IMR-90 (cell line): ENCODE results near the gene PCDHGA4. TPM values are rescaled to one million over a fixed set of nuclear protein-coding genes. Genes with fewer than 3 reads are reported as not detected.

Experiments used
- ATAC-seq: fragments of 200-7000 bp; cut with Tn5 transposase; 2 replicates; pipeline ENCODE4 v1.9.1; 2020; ENCODE audit warnings: low read depth, mild to moderate bottlenecking, moderate library complexity
- BruUV-seq: library from RNA; stranded (reverse); fragments of 400-500 nt; replicated peaks from 2 replicates; lab custom pipeline; 2021; lab: Mats Ljungman, UMichigan
- CTCF ChIA-PET: fragments of 300-600 bp; formaldehyde crosslinking; extraction: SDS; loops from one replicate; lab custom pipeline; 2021; ENCODE audit warnings: antibody characterized with exemption; lab: Yijun Ruan, JAX
- POLR2A ChIA-PET: fragments of 300-600 bp; sonication (Branson Sonifier 250); formaldehyde crosslinking; loops from one replicate; lab custom pipeline; 2022; ENCODE audit warnings: antibody characterized with exemption; ENCODE audit not compliant: unreplicated experiment; lab: Charles Lee
- DNase-seq: peaks from one replicate; pipeline ENCODE4 v3.0.0; 2013
- H2AFZ ChIP-seq: replicated peaks from 2 replicates; pipeline ENCODE3; 2013; ENCODE audit warnings: low read length, mild to moderate bottlenecking; ENCODE audit not compliant: poor library complexity
- H2AK5ac ChIP-seq: 2 replicates; pipeline ENCODE4 v1.6.1; 2013; ENCODE audit warnings: low read depth, low read length, inconsistent platforms
- H2AK9ac ChIP-seq: replicated peaks from 2 replicates; pipeline ENCODE3; 2013; ENCODE audit warnings: mild to moderate bottlenecking, low read depth, low read length, moderate library complexity; ENCODE audit not compliant: poor library complexity
- H2BK120ac ChIP-seq: 2 replicates; pipeline ENCODE4 v1.6.1; 2013; ENCODE audit warnings: low read depth, low read length, inconsistent platforms
- H2BK15ac ChIP-seq: 3 replicates; pipeline ENCODE4 v1.6.1; 2013; ENCODE audit warnings: low read depth, low read length, inconsistent platforms
- H2BK20ac ChIP-seq: 2 replicates; pipeline ENCODE4 v1.6.1; 2013; ENCODE audit warnings: low read depth, mild to moderate bottlenecking, inconsistent platforms, low read length, moderate library complexity
- H2BK5ac ChIP-seq: 2 replicates; pipeline ENCODE4 v1.6.1; 2013; ENCODE audit warnings: mild to moderate bottlenecking, low read depth, low read length, inconsistent platforms; ENCODE audit not compliant: poor library complexity, severe bottlenecking
- H3K14ac ChIP-seq: replicated peaks from 2 replicates; pipeline ENCODE4 v1.6.1; 2013; ENCODE audit warnings: low read depth, low read length, inconsistent platforms
- H3K18ac ChIP-seq: 2 replicates; pipeline ENCODE4 v1.6.1; 2013; ENCODE audit warnings: low read depth, low read length, control low read depth
- H3K23ac ChIP-seq: 2 replicates; pipeline ENCODE4 v1.6.1; 2013; ENCODE audit warnings: low read depth, low read length, inconsistent platforms
- H3K27ac ChIP-seq: 2 replicates; pipeline ENCODE4 v1.5.1; 2013; ENCODE audit warnings: mild to moderate bottlenecking, control low read depth, low read length; ENCODE audit not compliant: insufficient read depth
- H3K27me3 ChIP-seq: 2 replicates; pipeline ENCODE4 v1.6.1; 2013; ENCODE audit warnings: low read length; ENCODE audit not compliant: control insufficient read depth, insufficient read depth
- H3K36me3 ChIP-seq: 2 replicates; pipeline ENCODE4 v1.6.1; 2013; ENCODE audit warnings: low read length, mixed read lengths; ENCODE audit not compliant: control insufficient read depth, insufficient read depth
- H3K4ac ChIP-seq: 2 replicates; pipeline ENCODE4 v1.6.1; 2013; ENCODE audit warnings: low read depth, low read length, inconsistent platforms
- H3K4me1 ChIP-seq: 2 replicates; pipeline ENCODE4 v1.6.1; 2013; ENCODE audit warnings: low read length, mixed read lengths; ENCODE audit not compliant: control insufficient read depth, insufficient read depth
- H3K4me2 ChIP-seq: 2 replicates; pipeline ENCODE4 v1.6.1; 2013; ENCODE audit warnings: low read depth, mild to moderate bottlenecking, control low read depth, low read length, moderate library complexity
- H3K4me3 ChIP-seq: 2 replicates; pipeline ENCODE4 v1.5.1; 2013; ENCODE audit warnings: low read depth, mild to moderate bottlenecking, control low read depth, low read length, moderate library complexity; ENCODE audit not compliant: insufficient read depth
- H3K56ac ChIP-seq: 2 replicates; pipeline ENCODE4 v1.6.1; 2013; ENCODE audit warnings: low read length, inconsistent platforms; ENCODE audit not compliant: insufficient read depth; ENCODE audit errors: extremely low read depth
- H3K79me1 ChIP-seq, 2 experiments: 2 replicates each; pipeline ENCODE4 v1.6.1; 2013; ENCODE audit warnings: low read length in 2 of 2, inconsistent platforms in 1 of 2, low read depth in 1 of 2
- H3K9ac ChIP-seq: 2 replicates; pipeline ENCODE4 v1.6.1; 2013; ENCODE audit warnings: low read depth, low read length, control low read depth
- H3K9me1 ChIP-seq: 2 replicates; pipeline ENCODE4 v1.6.1; 2013; ENCODE audit warnings: low read length, inconsistent platforms; ENCODE audit not compliant: insufficient read depth
- H3K9me3 ChIP-seq: 2 replicates; pipeline ENCODE4 v1.6.1; 2013; ENCODE audit warnings: low read length; ENCODE audit not compliant: control insufficient read depth, insufficient read depth
- H4K20me1 ChIP-seq: 2 replicates; pipeline ENCODE4 v1.6.1; 2013; ENCODE audit warnings: low read length, inconsistent platforms; ENCODE audit not compliant: insufficient read depth
- H4K5ac ChIP-seq: 2 replicates; pipeline ENCODE4 v1.6.1; 2013; ENCODE audit warnings: mild to moderate bottlenecking, low read depth, low read length, control low read depth
- H4K8ac ChIP-seq, 2 experiments: 2 replicates each; pipeline ENCODE4 v1.6.1; 2013; ENCODE audit warnings: low read depth in 2 of 2, low read length in 2 of 2, control low read depth in 1 of 2, inconsistent platforms in 1 of 2
- H4K91ac ChIP-seq: 2 replicates; pipeline ENCODE4 v1.6.1; 2013; ENCODE audit warnings: low read depth, low read length, inconsistent platforms; ENCODE audit not compliant: insufficient read depth
- BHLHE40 ChIP-seq: fragments of 150-350 bp; IDR thresholded peaks from 2 replicates; pipeline ENCODE4 v1.6.1; 2016; ENCODE audit warnings: mild to moderate bottlenecking, low read depth, low read length
- CEBPB ChIP-seq: IDR thresholded peaks from 2 replicates; pipeline ENCODE4 v1.6.1; 2012; ENCODE audit warnings: low read depth, low read length, improper control_type of control experiment
- CHD1 ChIP-seq: IDR thresholded peaks from 2 replicates; pipeline ENCODE4 v1.6.1; 2012; ENCODE audit warnings: low read depth, low read length, improper control_type of control experiment
- CTCF ChIP-seq: conservative IDR thresholded peaks from 2 replicates; pipeline ENCODE4 v1.5.1; 2012; ENCODE audit warnings: mild to moderate bottlenecking, low read depth, low read length, improper control_type of control experiment
- ELK1 ChIP-seq: fragments of 150-350 bp; IDR thresholded peaks from 2 replicates; pipeline ENCODE4 v1.6.1; 2016; ENCODE audit warnings: low read depth, mild to moderate bottlenecking, low read length, moderate library complexity, borderline replicate concordance
- FOS ChIP-seq: fragments of 150-350 bp; IDR thresholded peaks from 2 replicates; pipeline ENCODE4 v1.6.1; 2016; ENCODE audit warnings: low read depth, low read length
- MAFK ChIP-seq: IDR thresholded peaks from 2 replicates; pipeline ENCODE4 v1.6.1; 2012; ENCODE audit warnings: low read depth, low read length, improper control_type of control experiment
- MAZ ChIP-seq: IDR thresholded peaks from 2 replicates; pipeline ENCODE4 v1.6.1; 2012; ENCODE audit warnings: low read depth, mild to moderate bottlenecking, low read length, improper control_type of control experiment, moderate library complexity, borderline replicate concordance
- MXI1 ChIP-seq: IDR thresholded peaks from 2 replicates; pipeline ENCODE4 v1.6.1; 2012; ENCODE audit warnings: low read depth, mild to moderate bottlenecking, low read length, moderate library complexity, borderline replicate concordance
- NFE2L2 ChIP-seq: fragments of 150-350 bp; IDR thresholded peaks from 2 replicates; pipeline ENCODE4 v1.6.1; 2016; ENCODE audit warnings: low read depth, mild to moderate bottlenecking, low read length
- POLR2A ChIP-seq: IDR thresholded peaks from 2 replicates; pipeline ENCODE4 v1.6.1; 2012; ENCODE audit warnings: mild to moderate bottlenecking, low read depth, low read length
- RAD21 ChIP-seq: IDR thresholded peaks from 2 replicates; pipeline ENCODE4 v1.6.1; 2012; ENCODE audit warnings: low read length, improper control_type of control experiment
- RCOR1 ChIP-seq: IDR thresholded peaks from 2 replicates; pipeline ENCODE4 v1.6.1; 2012; ENCODE audit warnings: mild to moderate bottlenecking, low read length, improper control_type of control experiment; ENCODE audit not compliant: insufficient replicate concordance
- RFX5 ChIP-seq: IDR thresholded peaks from 2 replicates; pipeline ENCODE4 v1.8.0; 2012; ENCODE audit warnings: low read depth, mild to moderate bottlenecking, low read length, moderate library complexity
- SMC3 ChIP-seq: fragments of 150-350 bp; IDR thresholded peaks from 2 replicates; pipeline ENCODE4 v1.6.1; 2016; ENCODE audit warnings: low read depth, mild to moderate bottlenecking, antibody characterized with exemption, low read length, moderate library complexity
- USF2 ChIP-seq: fragments of 150-350 bp; IDR thresholded peaks from 2 replicates; pipeline ENCODE4 v1.6.1; 2017; ENCODE audit warnings: mild to moderate bottlenecking, antibody characterized with exemption, low read length, low read depth
- WGBS, 2 experiments: methylation state at CpG; one replicate each; pipeline versions ENCODE4 v1.1.5 to v1.1.7; 2013; ENCODE audit warnings: missing lambda C conversion rate in 2 of 2; ENCODE audit not compliant: insufficient read length in 1 of 2; ENCODE audit errors: extremely low coverage in 2 of 2; 5-methylcytosine and 5-hydroxymethylcytosine counted together
- dilution Hi-C: fragments of 300-500 bp; cut with HindIII; formaldehyde crosslinking; loops from one replicate; pipeline ENCODE4 v1.14.3; 2018; ENCODE audit warnings: low sequenced_read_pairs; ENCODE audit not compliant: unreplicated experiment
- in situ Hi-C: fragments of 300-500 bp; cut with MboI; formaldehyde crosslinking; loops from 3 replicates; pipeline ENCODE4 v1.14.3; 2019; ENCODE audit warnings: low sequenced_read_pairs, inconsistent platforms, mixed read lengths
- intact Hi-C: fragments of 100-400 bp; cut with micrococcal nuclease; formaldehyde crosslinking; loops from 2 replicates; pipeline ENCODE4 v1.10.0; 2022
- polyA plus RNA-seq, 3 experiments: library from polyadenylated mRNA; depleted of rRNA; stranded (reverse); fragments of >200 nt; gene quantifications; 2 replicates each; pipeline ENCODE4 v1.2.3, GENCODE V29; 2012; ENCODE audit warnings: low replicate concordance in 1 of 3
- total RNA-seq: library from RNA; depleted of rRNA; stranded (reverse); fragments of >200 nt; gene quantifications from 2 replicates; pipeline ENCODE4 v1.2.3, GENCODE V29; 2012

PCDHGA4 gene
- total and polyA plus RNA-seq, 2 of the 4 experiments (the other 2 are of a cell fraction), result 3.5 to 5.4 TPM

- Histone ChIP-seq H4K5ac (no peak overlapping the region), H3K23ac (no peak overlapping the region), H3K9me1 (no peaks in the 10 kb centered on the region), H3K4ac (no peak overlapping the region), H3K4me1 (no peaks in the 10 kb centered on the region), H3K27me3 (peaks cover 2% of the 10 kb centered on the region; the same call in 1 of the 2 replicates), H3K18ac (no peak overlapping the region), H3K4me3 (no peak overlapping the region), H3K9ac (no peak overlapping the region), H3K14ac (no peak overlapping the region), H3K56ac (no peak overlapping the region), H2BK15ac (no peak overlapping the region), H3K79me1 (peaks cover 0 to 3% of the 10 kb centered on the region in 2 experiments; a peak in 1 of 4 replicates), H2AK9ac (no peak overlapping the region), H2AFZ (no peak overlapping the region), H4K20me1 (no peaks in the 10 kb centered on the region), H4K8ac (no peak overlapping the region), H3K4me2 (peak overlapping the region; percentile 22; the same call in 1 of the 2 replicates), H3K9me3 (peaks cover 63% of the 10 kb centered on the region), H2BK120ac (no peak overlapping the region), H2BK5ac (no peak overlapping the region), H2BK20ac (no peak overlapping the region), H4K91ac (no peak overlapping the region), H2AK5ac (no peak overlapping the region), H3K27ac (no peak overlapping the region), H3K36me3 (peaks cover 7% of the 10 kb centered on the region; the same call in 1 of the 2 replicates)
- BruUV-seq, result no TSS peak
- DNase-seq, result no peak
- in situ Hi-C loops, result no loop called here
- ChIA-PET CTCF (interaction anchor here (0.7 kb wide), 1 partner anchor 40 kb away, joined by 3 read pairs; the partner anchor contains the start of gene TAF7), POLR2A (no interaction called here)
- ATAC-seq, result no peak
- intact Hi-C loops, result loop anchor here (5.0 kb wide), 1 partner anchor 33 kb away; no protein-coding TSS in a partner anchor
- dilution Hi-C loops, result no loop called here
- no peak for TF ChIP-seq ELK1
- no peak for TF ChIP-seq BHLHE40
- TF ChIP-seq RCOR1, result no peak
- no peak for TF ChIP-seq USF2
- TF ChIP-seq RFX5, result no peak
- no peak for TF ChIP-seq RAD21
- no peak for TF ChIP-seq NFE2L2
- TF ChIP-seq MXI1, result no peak
- no peak for TF ChIP-seq CEBPB
- no peak for TF ChIP-seq SMC3
- TF ChIP-seq CHD1, result no peak
- no peak for TF ChIP-seq POLR2A
- no peak for TF ChIP-seq CTCF
- TF ChIP-seq MAZ, result no peak
- no peak for TF ChIP-seq FOS
- no peak for TF ChIP-seq MAFK
- 60% methylated on average over 1 of the region's 15 CpGs; no CpG with 5 or more reads in 1 of the 2 experiments for WGBS, 2 experiments
These were observed 5.9 kb downstream of the PCDHGA4 start for GRCh38 chr5:141360685-141361084.
